ENCODE results near the gene PCBP1. TPM values are rescaled to one million over a fixed set of nuclear protein-coding genes. Genes with fewer than 3 reads are reported as not detected.

Gene PCBP1
- total RNA-seq, 6 experiments from 2014 or later, result 147 to 220 (median 178) TPM

GRCh38 chr2:70061317-70061716 is 26.0 kb upstream of the PCBP1 start:
- no peak for TF ChIP-seq CTCF (IDR thresholded peaks at IDR 0.05)
- no peak for TF ChIP-seq POLR2A (IDR thresholded peaks at IDR 0.05)
- DNase-seq, result peak in 1 of 3 donors; percentile 42
- H3K27me3 ChIP-seq, result no peaks in the 10 kb centered on the region
- H3K27ac ChIP-seq, result no peak overlapping the region
- H3K9me3 ChIP-seq, result no peaks in the 10 kb centered on the region
- H3K36me3 ChIP-seq, result peaks cover 0 to 40% (median 18%) of the 10 kb centered on the region in 4 donors
- peak; percentile 34 to 59 (median 44) for ATAC-seq
- intact Hi-C loops (cut with DNase I), result loop anchor here (10.0 kb wide), 2 partner anchors 127 to 147 kb away; partner anchors contain the start of gene MXD1 (in 1 of the 2)
- H3K4me1 ChIP-seq, result no peaks in the 10 kb centered on the region
- WGBS (ENCODE audit: insufficient coverage, low coverage, low lambda C conversion rate, missing lambda C conversion rate), result 65% methylated on average over 2 of the region's 2 CpGs
- no peak overlapping the region for H3K4me3 ChIP-seq

GRCh38 chr2:70062270-70062669 is 25.0 kb upstream of the PCBP1 start:
- TF ChIP-seq POLR2A (IDR thresholded peaks at IDR 0.05) (no peak), CTCF (IDR thresholded peaks at IDR 0.05) (no peak)
- intact Hi-C loops (cut with DNase I), result loop anchor here (10.0 kb wide), 2 partner anchors 127 to 147 kb away; partner anchors contain the start of gene MXD1 (in 1 of the 2)
- Histone ChIP-seq H3K9me3 (no peaks in the 10 kb centered on the region), H3K4me3 (no peak overlapping the region), H3K27ac (no peak overlapping the region), H3K4me1 (no peaks in the 10 kb centered on the region), H3K27me3 (no peaks in the 10 kb centered on the region), H3K36me3 (peaks cover 0 to 45% (median 14%) of the 10 kb centered on the region in 4 donors)
- 91% methylated on average over 2 of the region's 2 CpGs for WGBS (ENCODE audit: insufficient coverage, low coverage, low lambda C conversion rate, missing lambda C conversion rate)
- DNase-seq, result no peak
- peak in 2 of 4 donors; percentile 16 to 32 for ATAC-seq

- peaks cover 0 to 24% (median 2%) of the 10 kb centered on the region in 4 donors for H3K36me3 ChIP-seq
- 86% methylated on average over 3 of the region's 3 CpGs for WGBS (ENCODE audit: insufficient coverage, low coverage, low lambda C conversion rate, missing lambda C conversion rate)
- peak in 1 of 4 donors; percentile 7 for ATAC-seq
- no peak overlapping the region for H3K4me3 ChIP-seq
- H3K9me3 ChIP-seq, result no peaks in the 10 kb centered on the region
- peaks cover 0 to 25% (median 8%) of the 10 kb centered on the region in 4 donors for H3K4me1 ChIP-seq
- peak overlapping the region; percentile 84 to 96 (median 85) for H3K27ac ChIP-seq
- TF ChIP-seq CTCF (IDR thresholded peaks at IDR 0.05) (no peak), POLR2A (IDR thresholded peaks at IDR 0.05) (no peak)
- H3K27me3 ChIP-seq, result no peaks in the 10 kb centered on the region
- intact Hi-C loops (cut with DNase I), result loop anchor here (10.0 kb wide), 2 partner anchors 133 to 153 kb away; partner anchors contain the start of gene MXD1 (in 1 of the 2)
- peak in 1 of 3 donors; percentile 40 for DNase-seq
Observed at GRCh38 chr2:70068119-70068518, 19.2 kb upstream of the PCBP1 start.

GRCh38 chr2:70069049-70069448 is 18.2 kb upstream of the PCBP1 start:
- DNase-seq (peak in 2 of 3 donors; percentile 35 to 80), ATAC-seq (peak; percentile 89 to 94 (median 90))
- Histone ChIP-seq H3K9me3 (no peaks in the 10 kb centered on the region), H3K4me1 (peaks cover 0 to 25% (median 8%) of the 10 kb centered on the region in 4 donors), H3K27ac (peak overlapping the region; percentile 84 to 96 (median 85)), H3K36me3 (peaks cover 0 to 24% (median 2%) of the 10 kb centered on the region in 4 donors), H3K27me3 (no peaks in the 10 kb centered on the region), H3K4me3 (no peak overlapping the region)
- 21% methylated on average over 3 of the region's 3 CpGs for WGBS (ENCODE audit: insufficient coverage, low coverage, low lambda C conversion rate, missing lambda C conversion rate)
- TF ChIP-seq CTCF (IDR thresholded peaks at IDR 0.05) (no peak), POLR2A (IDR thresholded peaks at IDR 0.05) (no peak)
- intact Hi-C loops (cut with DNase I), result loop anchor here (10.0 kb wide), 2 partner anchors 134 to 154 kb away; partner anchors contain the start of gene MXD1 (in 1 of the 2)
